HepG2 (cell line): ENCODE measurements around the gene FBF1. TPM values are rescaled to one million over a fixed set of nuclear protein-coding genes. Genes with fewer than 3 reads are reported as not detected.

Experiments
- AGO1 ChIP-seq: fragments of 200-400 bp; formaldehyde crosslinking; IDR thresholded peaks from 2 replicates; pipeline ENCODE4 v1.6.1; 2017; ENCODE audit warnings: mild to moderate bottlenecking, low read depth, low read length, moderate library complexity; ENCODE audit not compliant: poor library complexity, severe bottlenecking
- ATF7-NPFF ChIP-seq: sonication (generic); formaldehyde crosslinking; IDR thresholded peaks from 2 replicates; pipeline ENCODE4 v1.8.1; 2023; ENCODE audit warnings: mild to moderate bottlenecking, low read depth, missing genetic modification reagents, moderate library complexity
- BORCS8-MEF2B ChIP-seq: sonication (generic); formaldehyde crosslinking; IDR thresholded peaks from 2 replicates; pipeline ENCODE4 v1.8.0; 2022; ENCODE audit warnings: mild to moderate bottlenecking, missing genetic modification reagents
- FOSL2 ChIP-seq: sonication (generic); formaldehyde crosslinking; IDR thresholded peaks from 2 replicates; pipeline ENCODE4 v1.4.0; 2020; ENCODE audit warnings: missing genetic modification reagents
- GATAD1 ChIP-seq: IDR thresholded peaks from 2 replicates; pipeline ENCODE4 v1.6.1; 2016; ENCODE audit warnings: missing genetic modification reagents, missing compliant biosample characterization
- GATAD2A ChIP-seq: IDR thresholded peaks from 2 replicates; pipeline ENCODE4 v1.6.1; 2016
- HNRNPUL1 ChIP-seq: fragments of 200-400 bp; formaldehyde crosslinking; IDR thresholded peaks from 2 replicates; pipeline ENCODE4 v1.6.1; 2017; ENCODE audit warnings: low read depth, mild to moderate bottlenecking, low read length, moderate library complexity
- JARID2 ChIP-seq: sonication (generic); formaldehyde crosslinking; IDR thresholded peaks from 2 replicates; pipeline ENCODE4 v1.8.1; 2023; ENCODE audit warnings: missing genetic modification reagents, inconsistent platforms; ENCODE audit not compliant: insufficient replicate concordance
- MAZ ChIP-seq, 2 experiments: sonication (generic) in 1 of 2; formaldehyde crosslinking in 1 of 2; IDR thresholded peaks; 2 replicates each; pipeline versions ENCODE4 v1.5.0 to v1.6.1; 2012 to 2020; ENCODE audit warnings: low read depth in 2 of 2, mild to moderate bottlenecking in 2 of 2, borderline replicate concordance in 1 of 2, improper control_type of control experiment in 1 of 2, low read length in 1 of 2, missing genetic modification reagents in 1 of 2, moderate library complexity in 1 of 2
- PHF21A ChIP-seq: sonication (generic); formaldehyde crosslinking; IDR thresholded peaks from 2 replicates; pipeline ENCODE4 v1.5.0; 2020; ENCODE audit warnings: mild to moderate bottlenecking, missing genetic modification reagents
- RARG ChIP-seq: sonication (generic); formaldehyde crosslinking; IDR thresholded peaks from 2 replicates; pipeline ENCODE4 v1.4.0; 2020; ENCODE audit warnings: low read depth, mild to moderate bottlenecking, missing genetic modification reagents
- RFX3 ChIP-seq: IDR thresholded peaks from 2 replicates; pipeline ENCODE4 v1.6.1; 2016; ENCODE audit warnings: missing biosample characterization, missing genetic modification reagents
- SP2 ChIP-seq: sonication (generic); formaldehyde crosslinking; IDR thresholded peaks from 2 replicates; pipeline ENCODE4 v1.5.1; 2020; ENCODE audit warnings: mild to moderate bottlenecking, missing genetic modification reagents
- ZFP36 ChIP-seq: fragments of 150-350 bp; IDR thresholded peaks from 2 replicates; pipeline ENCODE4 v1.6.1; 2018; ENCODE audit warnings: borderline replicate concordance, low read length, low read depth; ENCODE audit not compliant: partially characterized antibody
- ZNF138 ChIP-seq: sonication (generic); formaldehyde crosslinking; IDR thresholded peaks from 2 replicates; pipeline ENCODE4 v1.5.0; 2020; ENCODE audit warnings: mild to moderate bottlenecking, low read depth, missing genetic modification reagents
- ZNF354B ChIP-seq: sonication (generic); formaldehyde crosslinking; IDR thresholded peaks from 2 replicates; pipeline ENCODE4 v1.8.0; 2022; ENCODE audit warnings: mild to moderate bottlenecking, missing genetic modification reagents
- ZNF550 ChIP-seq: sonication (generic); formaldehyde crosslinking; IDR thresholded peaks from 2 replicates; pipeline ENCODE4 v1.4.0; 2020; ENCODE audit warnings: mild to moderate bottlenecking, missing genetic modification reagents, borderline replicate concordance
- ZNF607 ChIP-seq: sonication (generic); formaldehyde crosslinking; IDR thresholded peaks from 2 replicates; pipeline ENCODE4 v1.5.1; 2020; ENCODE audit warnings: missing genetic modification reagents, mild to moderate bottlenecking, borderline replicate concordance
- ZSCAN12 ChIP-seq: sonication (generic); formaldehyde crosslinking; IDR thresholded peaks from 2 replicates; pipeline ENCODE4 v1.9.0; 2021; ENCODE audit warnings: mild to moderate bottlenecking, missing genetic modification reagents
- ZSCAN31 ChIP-seq: sonication (generic); formaldehyde crosslinking; IDR thresholded peaks from 2 replicates; pipeline ENCODE4 v1.5.0; 2020; ENCODE audit warnings: low read depth, mild to moderate bottlenecking, missing genetic modification reagents
- polyA plus RNA-seq, 8 experiments: library from polyadenylated mRNA; depleted of rRNA in 3 of 8; stranded (reverse) in 7 of 8; unstranded in 1 of 8; fragments of >200 nt; fragmentation: Illumina TruSeq in 4 of 8; extraction: Trizol in 4 of 8; gene quantifications; 2 replicates each; pipeline versions ENCODE4 v1.2.1 to v1.2.3, GENCODE V29; 2011 to 2016; ENCODE audit warnings: low read depth in 4 of 8, missing spikeins in 1 of 8, mixed read lengths in 1 of 8; ENCODE audit not compliant: insufficient read depth in 1 of 8
- total RNA-seq, 5 experiments: library from RNA; depleted of rRNA; stranded (reverse); fragments of >200 nt; fragmentation: Illumina TruSeq; extraction: Trizol; gene quantifications; 2 replicates each; pipeline ENCODE4 v1.2.3, GENCODE V29; 2016; ENCODE audit warnings: low read depth in 1 of 5
- TF ChIP-seq, protein P1 (sequence below): sonication (generic); formaldehyde crosslinking; IDR thresholded peaks from 2 replicates; pipeline ENCODE4 v1.4.0; 2020; ENCODE audit warnings: missing genetic modification reagents
- TF ChIP-seq, protein P2 (sequence below): sonication (generic); formaldehyde crosslinking; IDR thresholded peaks from 2 replicates; pipeline ENCODE4 v1.5.1; 2020; ENCODE audit warnings: missing genetic modification reagents, mild to moderate bottlenecking, borderline replicate concordance
- TF ChIP-seq, protein P3 (sequence below): sonication (generic); formaldehyde crosslinking; IDR thresholded peaks from 2 replicates; pipeline ENCODE4 v1.9.0; 2021; ENCODE audit warnings: missing genetic modification reagents, mild to moderate bottlenecking, borderline replicate concordance

The FBF1 gene
- total and polyA plus RNA-seq, 2 of the 13 experiments (the other 11 are each of a cell fraction or from before 2014, with no cell fraction given): 2.4 to 8.1 TPM

DNA sequence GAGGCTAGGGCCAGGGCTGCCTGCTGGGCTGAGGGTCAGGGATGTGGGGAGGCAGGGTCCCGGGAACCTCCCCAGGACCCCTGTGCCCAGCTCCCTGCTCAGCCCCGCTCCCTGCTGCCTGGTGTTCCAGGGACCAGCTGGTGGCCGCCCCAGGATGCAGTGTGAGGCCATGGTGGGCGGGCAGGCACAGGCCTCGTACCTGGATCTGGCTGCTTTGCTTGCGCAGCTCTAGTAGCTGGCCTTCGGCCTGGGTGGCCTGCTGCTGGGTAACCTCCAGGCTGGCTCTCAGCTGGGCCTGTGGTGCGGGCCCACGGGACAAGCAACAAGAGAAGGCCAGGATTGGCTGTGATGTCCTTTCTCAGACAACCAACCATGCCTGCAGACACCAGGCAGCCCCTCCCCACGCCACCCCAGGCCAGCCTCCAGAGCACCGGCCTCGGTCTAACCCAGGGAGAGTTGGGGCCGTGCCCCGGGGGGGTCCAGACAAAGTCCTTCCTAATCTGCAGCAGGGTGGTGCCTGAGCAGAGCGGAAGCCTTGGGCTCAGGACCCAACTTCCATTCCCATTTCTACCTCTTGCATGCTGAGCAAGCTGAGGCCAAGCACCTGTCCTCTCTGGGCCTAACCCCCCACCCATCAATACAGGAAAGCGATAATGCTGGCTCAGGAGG, 48.2 kb downstream of the FBF1 start (continued):
- TF ChIP-seq ZNF138 (CRISPR knock-in tag) (0 out of 2 replicates have a peak, but pooled peaks have one; percentile 40), JARID2 (CRISPR knock-in tag) (peak; percentile 78), RARG (no peak), ATF7-NPFF (CRISPR knock-in tag) (no peak), ZSCAN31 (peak; percentile 84; the same call in 1 of the 2 replicates), ZNF354B (CRISPR knock-in tag) (peak; percentile 93; the same call in 1 of the 2 replicates), FOSL2 (no peak), ZNF550 (CRISPR knock-in tag) (no peak), ZNF607 (CRISPR knock-in tag) (no peak), SP2 (CRISPR knock-in tag) (no peak), GATAD2A (CRISPR knock-in tag) (peak; percentile 39; the same call in 1 of the 2 replicates), PHF21A (peak; percentile 93), MAZ (IDR thresholded peaks at IDR 0.05; ENCODE audit: borderline replicate concordance, low read depth, low read length) (no peak), MAZ (CRISPR knock-in tag; IDR thresholded peaks at IDR 0.05; ENCODE audit: low read depth) (no peak; the same call in 1 of the 2 replicates), AGO1 (peak; percentile 87), RFX3 (CRISPR knock-in tag) (no peak), HNRNPUL1 (no peak), ZFP36 (no peak), GATAD1 (no peak), BORCS8-MEF2B (CRISPR knock-in tag) (no peak), ZSCAN12 (CRISPR knock-in tag) (no peak)
- TF ChIP-seq, protein P1, sequence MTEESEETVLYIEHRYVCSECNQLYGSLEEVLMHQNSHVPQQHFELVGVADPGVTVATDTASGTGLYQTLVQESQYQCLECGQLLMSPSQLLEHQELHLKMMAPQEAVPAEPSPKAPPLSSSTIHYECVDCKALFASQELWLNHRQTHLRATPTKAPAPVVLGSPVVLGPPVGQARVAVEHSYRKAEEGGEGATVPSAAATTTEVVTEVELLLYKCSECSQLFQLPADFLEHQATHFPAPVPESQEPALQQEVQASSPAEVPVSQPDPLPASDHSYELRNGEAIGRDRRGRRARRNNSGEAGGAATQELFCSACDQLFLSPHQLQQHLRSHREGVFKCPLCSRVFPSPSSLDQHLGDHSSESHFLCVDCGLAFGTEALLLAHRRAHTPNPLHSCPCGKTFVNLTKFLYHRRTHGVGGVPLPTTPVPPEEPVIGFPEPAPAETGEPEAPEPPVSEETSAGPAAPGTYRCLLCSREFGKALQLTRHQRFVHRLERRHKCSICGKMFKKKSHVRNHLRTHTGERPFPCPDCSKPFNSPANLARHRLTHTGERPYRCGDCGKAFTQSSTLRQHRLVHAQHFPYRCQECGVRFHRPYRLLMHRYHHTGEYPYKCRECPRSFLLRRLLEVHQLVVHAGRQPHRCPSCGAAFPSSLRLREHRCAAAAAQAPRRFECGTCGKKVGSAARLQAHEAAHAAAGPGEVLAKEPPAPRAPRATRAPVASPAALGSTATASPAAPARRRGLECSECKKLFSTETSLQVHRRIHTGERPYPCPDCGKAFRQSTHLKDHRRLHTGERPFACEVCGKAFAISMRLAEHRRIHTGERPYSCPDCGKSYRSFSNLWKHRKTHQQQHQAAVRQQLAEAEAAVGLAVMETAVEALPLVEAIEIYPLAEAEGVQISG (CRISPR knock-in tag): peak; percentile 52; the same call in 1 of the 2 replicates
- TF ChIP-seq, protein P2, sequence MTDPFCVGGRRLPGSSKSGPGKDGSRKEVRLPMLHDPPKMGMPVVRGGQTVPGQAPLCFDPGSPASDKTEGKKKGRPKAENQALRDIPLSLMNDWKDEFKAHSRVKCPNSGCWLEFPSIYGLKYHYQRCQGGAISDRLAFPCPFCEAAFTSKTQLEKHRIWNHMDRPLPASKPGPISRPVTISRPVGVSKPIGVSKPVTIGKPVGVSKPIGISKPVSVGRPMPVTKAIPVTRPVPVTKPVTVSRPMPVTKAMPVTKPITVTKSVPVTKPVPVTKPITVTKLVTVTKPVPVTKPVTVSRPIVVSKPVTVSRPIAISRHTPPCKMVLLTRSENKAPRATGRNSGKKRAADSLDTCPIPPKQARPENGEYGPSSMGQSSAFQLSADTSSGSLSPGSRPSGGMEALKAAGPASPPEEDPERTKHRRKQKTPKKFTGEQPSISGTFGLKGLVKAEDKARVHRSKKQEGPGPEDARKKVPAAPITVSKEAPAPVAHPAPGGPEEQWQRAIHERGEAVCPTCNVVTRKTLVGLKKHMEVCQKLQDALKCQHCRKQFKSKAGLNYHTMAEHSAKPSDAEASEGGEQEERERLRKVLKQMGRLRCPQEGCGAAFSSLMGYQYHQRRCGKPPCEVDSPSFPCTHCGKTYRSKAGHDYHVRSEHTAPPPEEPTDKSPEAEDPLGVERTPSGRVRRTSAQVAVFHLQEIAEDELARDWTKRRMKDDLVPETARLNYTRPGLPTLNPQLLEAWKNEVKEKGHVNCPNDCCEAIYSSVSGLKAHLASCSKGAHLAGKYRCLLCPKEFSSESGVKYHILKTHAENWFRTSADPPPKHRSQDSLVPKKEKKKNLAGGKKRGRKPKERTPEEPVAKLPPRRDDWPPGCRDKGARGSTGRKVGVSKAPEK (CRISPR knock-in tag): 0 out of 2 replicates have a peak, but pooled peaks have one; percentile 67
- TF ChIP-seq, protein P3, sequence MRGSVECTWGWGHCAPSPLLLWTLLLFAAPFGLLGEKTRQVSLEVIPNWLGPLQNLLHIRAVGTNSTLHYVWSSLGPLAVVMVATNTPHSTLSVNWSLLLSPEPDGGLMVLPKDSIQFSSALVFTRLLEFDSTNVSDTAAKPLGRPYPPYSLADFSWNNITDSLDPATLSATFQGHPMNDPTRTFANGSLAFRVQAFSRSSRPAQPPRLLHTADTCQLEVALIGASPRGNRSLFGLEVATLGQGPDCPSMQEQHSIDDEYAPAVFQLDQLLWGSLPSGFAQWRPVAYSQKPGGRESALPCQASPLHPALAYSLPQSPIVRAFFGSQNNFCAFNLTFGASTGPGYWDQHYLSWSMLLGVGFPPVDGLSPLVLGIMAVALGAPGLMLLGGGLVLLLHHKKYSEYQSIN: no peak
